NOMO-1 (cell line): ENCODE results near the gene HOXA6.

Experiments
- DNase-seq, 2 experiments: peaks; one replicate each; lab custom pipeline; 2025; ENCODE audit not compliant: unreplicated experiment in 2 of 2; lab: John Stamatoyannopoulos, UW

Gene HOXA6

GRCh38 chr7:27185013-27185853 lies 37.7 kb upstream of the HOXA6 start, which contains the start of gene HOXA11:
HOXA11 (minus strand) TSS chr7:27185232; CDS start chr7:27185144, 88 bp downstream.
- DNase-seq: peak; percentile 75 to 86

- peak in 1 of 2 experiments; percentile 34 for DNase-seq
Measured at GRCh38 chr7:27184337-27185012, 36.9 kb upstream of the HOXA6 start.

- DNase-seq: no peak
Measured at GRCh38 chr7:27183682-27184336, 36.2 kb upstream of the HOXA6 start.

- no peak for DNase-seq
Measured at GRCh38 chr7:27182861-27183681, 35.5 kb upstream of the HOXA6 start.

GRCh38 chr7:27182285-27182841 lies 34.8 kb upstream of the HOXA6 start:
- no peak for DNase-seq

GRCh38 chr7:27181795-27182275 lies 34.3 kb upstream of the HOXA6 start:
- no peak for DNase-seq

- no peak for DNase-seq
Measured at GRCh38 chr7:27180431-27181420, 33.2 kb upstream of the HOXA6 start.

- peak; percentile 63 to 68 for DNase-seq
Measured at GRCh38 chr7:27179503-27180430, 32.2 kb upstream of the HOXA6 start.

GRCh38 chr7:27179030-27179429 lies 31.5 kb upstream of the HOXA6 start:
- DNase-seq: no peak

- DNase-seq: no peak
Measured at GRCh38 chr7:27178366-27178765, 30.8 kb upstream of the HOXA6 start.

- no peak for DNase-seq
Measured at GRCh38 chr7:27177795-27178320, 30.3 kb upstream of the HOXA6 start.

GRCh38 chr7:27176962-27177794 lies 29.6 kb upstream of the HOXA6 start:
- DNase-seq: no peak

GRCh38 chr7:27176524-27176845 lies 28.9 kb upstream of the HOXA6 start:
- DNase-seq: no peak

GRCh38 chr7:27175626-27176523 lies 28.3 kb upstream of the HOXA6 start:
- DNase-seq: no peak

- DNase-seq: peak; percentile 52 to 54
Measured at GRCh38 chr7:27174874-27175625, 27.5 kb upstream of the HOXA6 start.
